ENCODE data around the gene SNX5.

The SNX5 gene

GRCh38 chr20:17992224-17992637 is 23.6 kb upstream of the SNX5 start:
- H3K27ac ChIP-seq (ENCODE audit: low read length) = no peak overlapping the region
- H3K79me2 ChIP-seq (ENCODE audit: low read length) = peaks cover 3% of the 10 kb centered on the region
- TF ChIP-seq CTCF (IDR thresholded peaks at IDR 0.05; ENCODE audit: low read depth, low read length) (no peak), EZH2phosphoT487 (IDR thresholded peaks at IDR 0.05; ENCODE audit: low read depth) (no peak)
- no peak overlapping the region for H2AFZ ChIP-seq (ENCODE audit: low read depth, low read length)
- peaks cover 7% of the 10 kb centered on the region for H3K27me3 ChIP-seq (ENCODE audit: low read depth, low read length)
- peak overlapping the region; percentile 40 for H3K4me2 ChIP-seq (ENCODE audit: low read length)
- H3K4me1 ChIP-seq (ENCODE audit: low read length) = peaks cover 32% of the 10 kb centered on the region
- no peak overlapping the region for H3K9ac ChIP-seq (ENCODE audit: low read length)
- H3K9me3 ChIP-seq (ENCODE audit: insufficient read depth, low read length) = no peaks in the 10 kb centered on the region
- peaks cover 26% of the 10 kb centered on the region for H4K20me1 ChIP-seq (ENCODE audit: insufficient read depth, low read length)
- peak overlapping the region; percentile 10; the same call in 1 of the 2 replicates for H3K4me3 ChIP-seq (ENCODE audit: low read length)
- H3K36me3 ChIP-seq (replicated peaks; ENCODE audit: low read depth, low read length) = peaks cover 26% of the 10 kb centered on the region

- H4K20me1 ChIP-seq (ENCODE audit: insufficient read depth, low read length) = peaks cover 35% of the 10 kb centered on the region
- no peaks in the 10 kb centered on the region for H3K9me3 ChIP-seq (ENCODE audit: insufficient read depth, low read length)
- peaks cover 17% of the 10 kb centered on the region for H3K79me2 ChIP-seq (ENCODE audit: low read length)
- no peak overlapping the region for H2AFZ ChIP-seq (ENCODE audit: low read depth, low read length)
- peaks cover 33% of the 10 kb centered on the region for H3K36me3 ChIP-seq (replicated peaks; ENCODE audit: low read depth, low read length)
- H3K4me2 ChIP-seq (ENCODE audit: low read length) = no peak overlapping the region
- peaks cover 21% of the 10 kb centered on the region for H3K4me1 ChIP-seq (ENCODE audit: low read length)
- H3K27ac ChIP-seq (ENCODE audit: low read length) = no peak overlapping the region
- H3K4me3 ChIP-seq (ENCODE audit: low read length) = no peak overlapping the region
- H3K9ac ChIP-seq (ENCODE audit: low read length) = no peak overlapping the region
- no peaks in the 10 kb centered on the region for H3K27me3 ChIP-seq (ENCODE audit: low read depth, low read length)
- no peak for TF ChIP-seq EZH2phosphoT487 (IDR thresholded peaks at IDR 0.05; ENCODE audit: low read depth)
- TF ChIP-seq CTCF (IDR thresholded peaks at IDR 0.05; ENCODE audit: low read depth, low read length) = no peak
Observed at GRCh38 chr20:17990278-17990972, 21.8 kb upstream of the SNX5 start.

- Histone ChIP-seq H3K9ac (ENCODE audit: low read length) (no peak overlapping the region), H2AFZ (ENCODE audit: low read depth, low read length) (no peak overlapping the region), H4K20me1 (ENCODE audit: insufficient read depth, low read length) (peaks cover 47% of the 10 kb centered on the region), H3K9me3 (ENCODE audit: insufficient read depth, low read length) (no peaks in the 10 kb centered on the region), H3K4me1 (ENCODE audit: low read length) (peaks cover 12% of the 10 kb centered on the region), H3K4me2 (ENCODE audit: low read length) (no peak overlapping the region), H3K79me2 (ENCODE audit: low read length) (peaks cover 36% of the 10 kb centered on the region), H3K27ac (ENCODE audit: low read length) (no peak overlapping the region), H3K4me3 (ENCODE audit: low read length) (no peak overlapping the region), H3K36me3 (replicated peaks; ENCODE audit: low read depth, low read length) (peaks cover 37% of the 10 kb centered on the region), H3K27me3 (ENCODE audit: low read depth, low read length) (no peaks in the 10 kb centered on the region)
- TF ChIP-seq EZH2phosphoT487 (IDR thresholded peaks at IDR 0.05; ENCODE audit: low read depth) (no peak), CTCF (IDR thresholded peaks at IDR 0.05; ENCODE audit: low read depth, low read length) (no peak)
Observed at GRCh38 chr20:17987988-17988387, 19.4 kb upstream of the SNX5 start.

- Histone ChIP-seq H3K9me3 (ENCODE audit: insufficient read depth, low read length) (no peaks in the 10 kb centered on the region), H3K36me3 (replicated peaks; ENCODE audit: low read depth, low read length) (peaks cover 38% of the 10 kb centered on the region), H3K4me2 (ENCODE audit: low read length) (no peak overlapping the region), H4K20me1 (ENCODE audit: insufficient read depth, low read length) (peaks cover 43% of the 10 kb centered on the region), H3K9ac (ENCODE audit: low read length) (no peak overlapping the region), H3K4me1 (ENCODE audit: low read length) (no peaks in the 10 kb centered on the region), H3K27ac (ENCODE audit: low read length) (no peak overlapping the region), H3K27me3 (ENCODE audit: low read depth, low read length) (no peaks in the 10 kb centered on the region), H2AFZ (ENCODE audit: low read depth, low read length) (no peak overlapping the region), H3K4me3 (ENCODE audit: low read length) (no peak overlapping the region), H3K79me2 (ENCODE audit: low read length) (peaks cover 53% of the 10 kb centered on the region)
- TF ChIP-seq EZH2phosphoT487 (IDR thresholded peaks at IDR 0.05; ENCODE audit: low read depth) (no peak), CTCF (IDR thresholded peaks at IDR 0.05; ENCODE audit: low read depth, low read length) (no peak)
Observed at GRCh38 chr20:17985388-17986018, 16.9 kb upstream of the SNX5 start.
